ENCODE measurements around the gene XRCC4. TPM values are rescaled to one million over a fixed set of nuclear protein-coding genes. Genes with fewer than 3 reads are reported as not detected.
A peak's percentile ranks its signal among the peaks of the same experiment; 100 is the strongest.
"Not testable (repeated sequence)": the region's sequence is repeated elsewhere in the genome, so short reads cannot be mapped to it uniquely, and the experiment has no call there.

XRCC4 gene
- total RNA-seq, 1 experiment from 2014 or later = 17.1 TPM

GRCh38 chr5:83348281-83348780 lies 271.0 kb downstream of the XRCC4 start:
- DNase-seq (ENCODE audit: low read depth) = no peak

- DNase-seq (ENCODE audit: low read depth) = no peak
These were observed 275.9 kb downstream of the XRCC4 start for GRCh38 chr5:83353231-83353630.

GRCh38 chr5:83353774-83354173 lies 276.4 kb downstream of the XRCC4 start:
- DNase-seq (ENCODE audit: low read depth) = no peak

GRCh38 chr5:83354958-83355357 lies 277.6 kb downstream of the XRCC4 start:
- no peak for DNase-seq (ENCODE audit: low read depth)

- DNase-seq (ENCODE audit: low read depth) = not testable (repeated sequence)
These were observed 278.2 kb downstream of the XRCC4 start for GRCh38 chr5:83355482-83356014.

GRCh38 chr5:83357621-83358231 lies 280.4 kb downstream of the XRCC4 start:
- no peak for DNase-seq (ENCODE audit: low read depth)

- no peak for DNase-seq (ENCODE audit: low read depth)
These were observed 283.2 kb downstream of the XRCC4 start for GRCh38 chr5:83360573-83360972.

GRCh38 chr5:83362526-83362925 lies 285.2 kb downstream of the XRCC4 start:
- no peak for DNase-seq (ENCODE audit: low read depth)

GRCh38 chr5:83363111-83363885 lies 286.0 kb downstream of the XRCC4 start:
- DNase-seq (ENCODE audit: low read depth) = no peak

- DNase-seq (ENCODE audit: low read depth) = no peak
These were observed 286.5 kb downstream of the XRCC4 start for GRCh38 chr5:83363886-83364275.

GRCh38 chr5:83364312-83365299 lies 287.3 kb downstream of the XRCC4 start:
- DNase-seq (ENCODE audit: low read depth) = no peak

GRCh38 chr5:83368319-83368718 lies 291.0 kb downstream of the XRCC4 start:
- peak; percentile 96 for DNase-seq (ENCODE audit: low read depth)

GRCh38 chr5:83368835-83369234 lies 291.5 kb downstream of the XRCC4 start:
- DNase-seq (ENCODE audit: low read depth) = peak; percentile 16

- no peak for DNase-seq (ENCODE audit: low read depth)
These were observed 293.6 kb downstream of the XRCC4 start for GRCh38 chr5:83370957-83371356.

- DNase-seq (ENCODE audit: low read depth) = no peak
These were observed 294.4 kb downstream of the XRCC4 start for GRCh38 chr5:83371726-83372125.

- no peak for DNase-seq (ENCODE audit: low read depth)
These were observed 297.2 kb downstream of the XRCC4 start for GRCh38 chr5:83374547-83374946.

- DNase-seq (ENCODE audit: low read depth) = peak; percentile 9
These were observed 297.9 kb downstream of the XRCC4 start for GRCh38 chr5:83375049-83375745.

- no peak for DNase-seq (ENCODE audit: low read depth)
These were observed 299.1 kb downstream of the XRCC4 start for GRCh38 chr5:83376461-83376860.

GRCh38 chr5:83377131-83377865 lies 300.0 kb downstream of the XRCC4 start:
- peak; percentile 54 for DNase-seq (ENCODE audit: low read depth)

GRCh38 chr5:83378624-83379289 lies 301.4 kb downstream of the XRCC4 start:
- no peak for DNase-seq (ENCODE audit: low read depth)

Measured in M059J (cell line).